Pulmonary artery endothelial cell (primary cell): ENCODE data around the gene RNF212. TPM values are rescaled to one million over a fixed set of nuclear protein-coding genes. Genes with fewer than 3 reads are reported as not detected.
"Not testable (repeated sequence)": the region's sequence is repeated elsewhere in the genome, so short reads cannot be mapped to it uniquely, and the experiment has no call there.

ENCODE experiments used
- DNase-seq: peaks from one replicate; pipeline ENCODE4 v3.0.0-alpha.2; 2011; ENCODE audit warnings: low read depth, low spot score
- total RNA-seq: library from RNA; depleted of rRNA; stranded (reverse); fragments of >200 nt; gene quantifications from 2 replicates; pipeline ENCODE4 v1.2.3, GENCODE V29; 2014

RNF212 gene, protein sequence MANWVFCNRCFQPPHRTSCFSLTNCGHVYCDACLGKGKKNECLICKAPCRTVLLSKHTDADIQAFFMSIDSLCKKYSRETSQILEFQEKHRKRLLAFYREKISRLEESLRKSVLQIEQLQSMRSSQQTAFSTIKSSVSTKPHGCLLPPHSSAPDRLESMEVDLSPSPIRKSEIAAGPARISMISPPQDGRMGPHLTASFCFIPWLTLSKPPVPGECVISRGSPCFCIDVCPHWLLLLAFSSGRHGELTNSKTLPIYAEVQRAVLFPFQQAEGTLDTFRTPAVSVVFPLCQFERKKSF
- total RNA-seq = 0.99 and 1.8 TPM in 2 replicates

DNA sequence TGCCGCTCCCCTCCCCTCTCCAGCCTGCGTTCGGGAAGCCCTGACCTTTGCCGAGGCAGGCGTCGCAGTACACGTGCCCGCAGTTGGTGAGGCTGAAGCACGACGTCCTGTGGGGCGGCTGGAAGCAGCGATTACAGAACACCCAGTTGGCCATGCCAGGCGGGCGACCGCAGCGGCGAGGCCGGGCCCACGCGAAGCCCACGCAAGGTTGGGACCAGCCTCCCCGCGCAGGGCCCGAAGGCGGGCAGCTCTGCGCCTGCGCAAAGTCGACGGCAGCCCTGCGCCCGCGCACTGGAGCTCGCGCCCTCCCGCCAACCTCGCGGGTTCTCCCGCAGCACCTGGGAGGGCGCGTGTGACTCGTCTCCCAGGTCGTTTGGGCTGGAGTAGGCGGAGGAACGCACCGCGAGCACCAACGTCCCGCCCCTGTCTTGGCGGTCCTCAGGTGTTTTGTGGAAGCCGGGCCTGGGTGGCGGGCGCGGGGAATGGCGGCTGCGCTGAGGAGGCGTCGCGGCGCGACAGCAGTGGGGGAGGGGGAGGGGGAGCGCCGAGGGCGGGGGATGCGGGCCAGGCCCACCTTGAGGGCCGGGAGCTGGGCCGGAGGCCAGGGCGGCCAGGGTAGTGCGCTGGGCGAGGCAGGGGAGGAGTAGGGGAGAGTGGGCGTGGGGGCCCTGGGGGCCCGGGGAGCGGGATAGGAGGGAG lies at the start of gene RNF212:
TSS of gene RNF212 (minus strand) at position 254 of the 699 bp plus-strand sequence. CDS start at position 154, 100 bp downstream.
- DNase-seq = no peak

DNA sequence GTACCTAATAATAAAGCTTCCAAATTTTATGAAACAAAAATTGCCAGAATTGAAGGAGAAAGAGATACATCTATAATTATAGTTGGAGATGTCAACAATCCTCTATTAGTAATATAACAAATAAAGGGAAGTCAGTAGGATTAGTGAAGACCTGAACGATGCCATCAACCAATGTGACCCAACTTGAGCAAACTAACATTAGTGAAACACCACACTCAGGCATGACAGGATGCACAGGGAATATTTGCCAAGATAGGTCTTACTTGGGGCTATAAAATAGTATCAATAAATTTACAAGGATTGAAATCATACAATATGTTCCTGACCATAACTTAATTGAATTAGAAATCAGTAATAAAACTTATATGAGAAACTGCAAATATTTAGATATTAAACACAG lies 47.0 kb upstream of the RNF212 start:
- no peak for DNase-seq

DNA sequence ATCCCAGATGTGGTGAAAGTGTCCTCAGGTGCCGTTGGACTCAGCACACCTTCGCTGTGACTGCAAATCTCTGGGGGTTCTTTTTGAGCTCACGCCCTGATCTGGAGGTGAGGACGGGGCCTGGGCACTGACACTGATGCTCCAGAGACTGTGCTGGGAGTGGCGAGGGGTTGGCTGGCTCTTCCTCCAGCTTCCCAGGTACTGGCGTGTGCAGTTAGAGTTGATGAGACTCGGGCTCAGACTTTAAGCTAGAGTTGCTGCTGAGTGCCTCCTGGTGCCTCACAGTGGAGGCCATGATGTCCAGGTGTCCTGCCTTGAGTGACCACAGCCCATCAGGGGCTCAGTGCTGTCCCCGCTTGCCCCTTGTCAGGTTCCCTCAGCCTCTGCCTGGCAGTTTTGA lies 42.7 kb upstream of the RNF212 start:
- DNase-seq = no peak

DNA sequence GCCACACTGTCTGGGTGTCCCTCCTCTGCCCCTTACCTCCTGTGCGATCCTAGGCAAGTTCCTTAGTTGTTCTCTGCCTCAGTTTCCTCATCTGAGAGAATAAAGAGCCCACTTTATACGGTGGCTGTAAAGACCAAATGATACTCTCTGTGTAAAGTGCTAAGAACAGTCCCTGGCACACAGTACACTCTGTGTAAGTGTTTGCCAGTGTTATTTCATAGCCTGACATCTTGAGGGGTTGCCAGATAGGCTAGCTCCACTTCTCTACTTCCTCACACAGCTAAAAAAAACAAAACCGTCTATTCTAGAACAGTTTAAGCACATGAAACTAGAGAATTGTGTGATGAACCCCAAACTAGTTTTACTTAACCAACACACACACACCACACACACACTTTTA lies 42.0 kb upstream of the RNF212 start:
- no peak for DNase-seq

DNA sequence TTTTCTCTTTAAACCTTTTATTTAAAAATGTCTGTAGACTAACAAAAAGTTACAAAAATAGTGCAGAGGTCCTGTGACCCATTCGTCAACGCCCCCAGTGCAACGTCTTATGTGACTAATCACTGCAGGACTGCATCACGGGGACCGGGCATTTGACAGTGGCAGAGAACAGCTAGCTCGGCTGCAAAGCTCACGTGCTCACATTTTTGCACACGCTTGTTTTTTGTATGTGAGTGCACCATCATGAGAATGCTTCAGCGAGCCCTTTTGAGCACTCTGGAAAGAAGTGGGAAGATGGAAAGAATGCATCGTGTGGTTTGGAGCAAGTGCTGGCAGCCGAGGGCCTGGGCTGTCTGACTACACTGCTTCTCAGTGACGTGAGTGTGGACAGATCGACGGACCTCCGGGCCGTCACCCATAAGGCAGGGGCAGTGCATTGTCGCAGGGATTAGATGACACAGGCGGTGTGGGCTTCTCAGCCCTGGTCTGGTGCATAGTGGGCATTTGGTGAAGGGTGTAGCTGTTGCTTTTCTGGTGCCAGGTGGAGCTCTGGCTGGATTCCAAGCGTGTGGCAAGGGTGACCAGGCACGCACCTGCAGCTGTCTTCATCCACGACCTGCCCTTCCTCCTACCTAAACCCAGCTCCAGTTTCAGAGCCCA lies 41.3 kb upstream of the RNF212 start:
- DNase-seq = no peak

DNA sequence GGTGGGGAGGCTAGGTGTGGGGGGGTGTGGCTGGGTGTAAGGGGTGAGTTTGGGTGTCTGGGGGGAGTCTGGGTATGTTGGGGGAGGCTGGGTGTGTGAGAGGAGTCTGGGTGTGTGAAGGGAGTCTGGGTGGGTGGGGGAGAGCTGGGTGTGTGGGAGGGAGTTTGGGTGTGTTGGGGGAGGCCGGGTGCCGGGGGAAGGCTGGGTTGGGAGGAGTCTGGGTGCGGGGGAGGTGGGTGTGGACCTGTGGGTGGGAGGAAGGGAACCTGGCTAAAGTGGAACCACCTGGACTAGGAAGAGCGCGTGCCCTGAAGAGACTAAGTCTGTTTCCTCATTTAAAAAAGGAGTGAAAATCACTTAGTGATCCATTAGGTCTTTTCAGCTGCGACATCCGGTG lies 40.8 kb upstream of the RNF212 start:
- no peak for DNase-seq

DNA sequence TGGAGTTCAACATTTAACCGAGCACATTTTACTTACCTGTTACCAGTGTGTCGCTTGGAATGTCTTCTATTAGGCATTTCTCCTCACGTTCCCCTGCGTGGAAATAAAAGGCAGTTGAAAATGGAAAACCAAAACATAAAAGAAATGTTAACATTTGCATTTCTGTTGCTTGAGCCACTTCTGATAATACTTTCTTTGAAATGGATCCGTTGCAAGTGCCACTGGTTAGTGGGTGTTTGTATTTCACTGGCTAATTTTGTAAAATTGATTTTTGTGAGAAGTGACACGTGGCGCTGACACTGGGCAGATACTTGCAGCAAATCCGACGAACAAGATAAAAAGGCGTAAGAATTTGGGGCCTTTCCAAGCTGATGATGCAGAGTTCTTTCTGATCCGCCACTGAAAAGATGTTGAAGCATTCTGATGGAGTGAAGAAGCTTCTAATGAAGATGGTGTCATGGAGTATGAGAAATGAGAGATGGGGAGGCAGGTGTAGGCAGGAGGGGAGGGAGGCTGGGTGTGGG lies 40.3 kb upstream of the RNF212 start:
- no peak for DNase-seq

DNA sequence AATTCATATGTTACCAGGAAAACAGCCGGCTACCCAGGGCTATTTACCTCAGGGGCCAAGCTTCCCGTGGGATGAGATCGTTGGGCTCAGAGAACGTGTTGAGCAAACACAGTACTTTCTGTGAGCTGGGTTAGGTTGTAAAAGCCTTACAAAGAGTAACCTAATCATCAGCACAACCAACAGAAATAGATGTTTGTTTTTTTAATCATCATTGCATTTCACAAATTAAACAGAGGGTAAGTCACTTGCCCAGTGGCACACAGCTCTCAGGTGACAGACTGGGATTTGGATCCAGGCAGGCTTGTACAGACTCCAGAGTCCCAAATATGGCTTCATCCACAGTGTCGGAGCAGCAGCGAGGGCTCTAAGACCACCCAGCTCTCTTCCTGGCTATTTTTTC lies 38.9 kb upstream of the RNF212 start:
- no peak for DNase-seq

DNA sequence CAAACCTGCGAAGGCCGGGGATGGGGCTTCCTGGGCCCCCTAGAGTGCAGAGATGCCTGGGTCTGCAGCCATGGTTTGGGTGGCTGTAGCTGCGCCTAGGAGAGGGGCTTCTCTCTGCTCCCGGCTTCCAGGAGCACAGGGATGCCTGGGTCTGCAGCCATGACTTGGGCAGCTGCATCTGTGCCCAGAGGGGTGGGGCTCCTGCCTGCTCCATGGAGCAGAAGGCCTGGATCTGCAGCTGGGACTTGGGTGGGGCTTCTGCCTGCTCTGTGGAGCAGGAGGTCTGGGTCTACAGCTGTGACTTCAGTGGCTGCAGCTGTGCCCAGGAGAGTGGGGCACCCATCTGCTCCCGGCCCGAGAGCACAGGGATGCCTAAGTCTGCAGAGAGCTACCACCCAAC lies 38.2 kb upstream of the RNF212 start:
- DNase-seq = no peak

DNA sequence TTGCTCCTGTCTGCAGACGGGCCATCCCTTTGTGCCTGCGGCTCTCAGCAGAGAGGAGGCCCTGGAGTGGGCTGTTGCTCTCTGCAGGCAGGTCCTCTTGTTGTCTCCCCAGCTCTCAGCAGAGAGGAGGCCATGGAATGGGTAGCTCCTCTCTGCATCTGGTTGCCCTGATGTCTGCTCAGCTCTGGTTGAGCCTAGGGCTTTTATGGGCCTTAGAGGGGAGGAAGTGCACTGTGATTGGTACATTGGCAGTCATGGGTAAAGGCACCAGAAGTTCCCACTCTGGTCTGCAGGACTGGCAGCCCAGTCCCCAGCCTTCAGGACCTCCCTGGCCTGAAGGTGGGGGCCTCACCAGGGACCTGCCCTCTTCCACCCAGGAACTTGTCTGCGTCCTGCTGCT lies 37.5 kb upstream of the RNF212 start:
- DNase-seq = no peak

DNA sequence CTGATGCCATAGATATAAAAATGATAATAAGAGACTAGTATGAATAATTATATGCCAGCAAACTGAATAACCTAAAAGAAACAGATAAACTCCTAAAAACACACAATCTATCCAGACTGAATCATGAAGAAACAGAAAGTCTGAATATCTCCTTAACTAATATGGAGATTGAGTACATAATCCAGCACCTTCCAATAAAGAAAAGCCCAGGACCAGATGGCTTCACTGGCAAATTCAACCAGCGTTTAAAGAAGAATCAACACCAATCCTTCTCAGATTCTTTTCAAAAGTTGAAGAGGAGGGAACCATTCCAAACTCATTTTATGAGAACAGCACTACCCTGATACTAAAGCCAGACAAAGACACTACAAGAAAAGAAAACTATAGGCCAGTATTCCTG lies 26.5 kb upstream of the RNF212 start:
- no peak for DNase-seq

DNA sequence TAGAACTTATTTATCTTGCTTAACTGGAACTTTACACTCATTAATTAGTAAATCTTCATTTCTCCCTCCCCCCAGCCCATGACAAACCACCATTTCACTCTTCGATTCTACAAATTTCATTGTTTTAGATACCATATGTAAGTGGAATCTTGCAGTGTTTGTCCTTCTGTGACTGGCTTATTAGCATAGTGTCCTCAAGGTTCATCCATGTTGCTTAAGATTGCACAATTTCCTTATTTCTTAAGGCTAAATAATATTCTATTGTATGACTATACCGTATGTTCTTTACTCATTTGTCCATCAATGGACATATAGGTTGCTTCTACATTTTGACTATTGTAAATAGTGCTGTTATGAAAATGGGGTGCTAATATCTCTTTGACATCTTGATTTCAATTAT lies 24.5 kb upstream of the RNF212 start:
- no peak for DNase-seq

DNA sequence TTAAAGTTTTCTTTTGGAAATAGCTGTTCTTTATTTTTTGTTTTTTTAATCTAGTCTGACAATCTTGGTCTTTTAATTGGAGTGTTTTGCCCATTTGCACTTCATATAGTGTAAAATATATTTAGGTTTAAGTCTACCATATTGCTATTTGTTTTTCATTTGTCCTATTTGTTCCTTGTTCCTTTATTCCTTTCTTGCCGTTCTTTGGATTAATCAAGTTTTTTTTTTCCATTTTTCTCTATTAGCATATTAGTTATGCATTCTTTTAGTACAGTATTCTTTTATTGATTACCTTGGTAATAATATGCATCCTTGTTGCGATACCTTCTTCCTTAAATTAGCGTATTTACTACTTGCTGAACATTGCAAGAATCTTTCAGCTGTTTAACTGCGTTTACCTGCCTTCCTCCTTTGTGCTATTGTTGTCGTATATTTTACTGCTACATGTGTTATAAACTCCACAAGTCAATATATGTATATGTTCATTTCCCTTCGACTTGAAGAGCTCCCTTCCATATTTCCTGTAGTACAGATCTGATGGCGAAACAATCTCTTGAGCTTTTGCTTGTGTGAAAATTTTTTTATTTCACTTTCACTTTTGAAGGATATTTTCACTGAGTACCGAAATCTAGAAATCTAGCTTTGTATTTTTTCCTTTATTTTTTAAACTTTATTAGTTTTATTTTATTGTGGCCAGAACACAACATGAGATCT lies 23.9 kb upstream of the RNF212 start:
- no peak for DNase-seq

DNA sequence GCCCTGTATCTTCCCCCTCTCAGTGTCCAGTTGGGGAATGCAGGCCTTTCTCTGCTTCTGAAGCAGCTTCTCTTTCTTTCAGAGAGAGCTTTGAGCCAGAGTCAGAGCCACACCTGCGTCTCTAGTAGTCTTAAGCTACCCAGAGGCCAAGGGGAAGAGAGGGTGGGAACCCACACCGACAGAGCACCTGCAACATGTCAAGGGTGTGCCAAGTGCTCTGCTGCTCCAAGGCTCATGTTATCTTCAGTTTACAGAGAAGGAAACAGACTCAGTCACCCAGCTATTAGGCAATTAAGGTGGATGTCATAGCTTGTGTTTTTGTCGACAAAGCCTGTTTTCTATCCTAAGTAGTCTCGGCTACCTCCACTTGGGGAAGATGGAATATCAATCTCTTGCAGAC lies 22.7 kb upstream of the RNF212 start:
- DNase-seq = no peak

DNA sequence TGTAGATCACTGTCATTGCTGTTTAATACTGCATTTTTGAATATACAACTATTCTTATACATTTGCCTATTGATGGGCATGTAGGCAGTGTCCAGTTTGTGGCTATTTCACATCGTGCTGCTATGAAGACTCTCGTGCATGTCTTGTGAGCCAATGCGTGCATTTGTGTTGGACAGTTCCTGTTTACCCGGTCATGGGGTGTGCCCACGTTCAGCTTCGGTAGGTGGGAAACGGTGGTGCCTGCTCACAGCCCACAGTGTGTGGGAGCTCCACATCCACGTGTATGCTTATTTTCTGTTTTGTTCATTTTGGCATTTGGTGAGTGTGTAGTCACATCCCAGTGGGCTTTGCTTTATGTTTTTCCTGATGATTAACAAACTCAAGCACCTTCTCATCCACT lies 19.7 kb upstream of the RNF212 start:
- no peak for DNase-seq

DNA sequence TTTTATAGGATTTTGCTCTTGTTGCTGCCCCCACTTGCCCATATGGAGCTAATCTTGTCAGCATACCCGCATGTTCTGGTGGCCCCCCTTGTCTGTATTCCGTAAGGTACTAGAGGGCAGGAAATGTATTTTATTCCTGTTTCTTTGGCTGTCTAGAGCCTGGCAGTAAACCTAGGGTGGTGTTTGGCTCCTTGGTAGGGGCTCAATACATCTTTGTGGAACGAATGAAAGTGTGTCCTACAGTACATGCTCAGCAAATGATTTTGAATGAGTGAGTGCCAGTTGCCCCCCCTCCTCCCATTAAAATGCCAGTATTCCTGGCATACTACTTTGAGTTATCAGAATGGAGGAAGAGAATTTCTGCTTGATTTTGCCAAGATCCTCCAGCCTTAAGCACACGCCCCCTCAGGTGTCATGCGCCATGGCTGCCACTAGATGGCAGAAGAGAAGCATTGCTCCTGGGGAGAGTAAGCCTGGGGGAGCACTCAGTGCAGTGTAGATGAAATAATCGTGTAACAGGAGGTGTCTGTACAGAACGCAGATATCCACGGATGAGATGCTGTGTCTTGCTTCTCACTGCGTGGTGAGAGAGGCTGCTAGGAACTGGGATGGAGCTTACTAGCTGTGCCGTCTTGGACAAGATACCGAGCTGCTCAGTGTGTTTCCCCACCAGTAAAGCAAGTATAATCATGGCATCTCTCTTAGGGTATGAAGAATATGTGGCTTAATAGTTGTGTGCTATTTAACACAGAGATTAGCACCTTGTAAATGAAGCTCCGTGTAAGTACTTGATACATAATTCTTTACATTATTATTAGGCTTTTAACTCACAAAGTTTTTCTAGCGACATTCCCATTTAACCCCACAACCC lies 17.2 kb upstream of the RNF212 start:
- DNase-seq = peak; percentile 29

DNA sequence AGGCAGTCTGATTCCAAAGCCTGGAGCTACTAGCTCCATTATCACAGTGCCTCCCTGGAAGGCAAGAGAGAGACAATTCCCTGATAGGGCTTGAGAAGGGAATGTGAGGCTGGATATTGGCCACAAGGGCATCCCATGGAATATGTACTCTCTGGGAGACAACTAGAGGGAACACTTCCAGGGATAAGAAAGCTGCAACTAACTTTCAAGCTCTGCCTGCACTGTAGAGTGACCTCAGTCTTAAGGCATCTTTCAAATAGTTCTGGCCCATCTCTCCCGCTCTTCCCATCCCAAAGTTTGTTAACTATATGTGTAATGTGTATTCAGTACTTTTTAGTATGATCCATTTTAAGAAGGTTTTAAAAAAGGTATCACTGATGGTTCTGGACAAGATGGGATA lies 13.1 kb upstream of the RNF212 start:
- no peak for DNase-seq

DNA sequence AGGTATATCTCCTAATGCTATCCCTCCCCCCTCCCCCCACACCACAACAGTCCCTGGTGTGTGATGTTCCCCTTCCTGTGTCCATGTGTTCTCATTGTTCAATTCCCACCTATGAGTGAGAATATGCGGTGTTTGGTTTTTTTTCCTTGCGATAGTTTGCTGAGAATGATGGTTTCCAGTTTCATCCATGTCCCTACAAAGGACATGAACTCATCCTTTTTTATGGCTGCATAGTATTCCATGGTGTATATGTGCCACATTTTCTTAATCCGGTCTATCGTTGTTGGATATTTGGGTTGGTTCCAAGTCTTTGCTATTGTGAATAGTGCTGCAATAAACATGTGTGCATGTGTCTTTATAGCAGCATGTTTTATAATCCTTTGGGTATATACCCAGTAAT lies 12.1 kb upstream of the RNF212 start:
- DNase-seq = not testable (repeated sequence)

DNA sequence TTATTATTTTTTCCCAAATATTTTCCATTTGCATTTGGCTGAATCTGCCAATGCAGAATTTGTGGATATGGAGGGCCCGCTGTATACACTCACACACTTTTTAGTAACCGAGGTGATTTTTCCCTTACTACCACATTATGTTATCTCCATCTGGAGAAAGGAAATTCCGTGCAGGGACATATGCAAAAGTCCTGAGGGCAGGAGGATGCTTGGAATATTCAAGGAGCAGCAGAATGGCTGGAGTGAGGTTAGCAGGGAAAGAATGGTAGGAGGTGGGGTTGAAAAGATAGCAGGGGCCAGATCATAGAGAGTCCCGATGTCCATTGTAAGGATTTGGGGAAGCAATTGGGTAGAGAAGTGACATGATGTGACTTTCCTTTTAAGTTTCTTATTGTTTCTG lies 11.5 kb upstream of the RNF212 start:
- no peak for DNase-seq

DNA sequence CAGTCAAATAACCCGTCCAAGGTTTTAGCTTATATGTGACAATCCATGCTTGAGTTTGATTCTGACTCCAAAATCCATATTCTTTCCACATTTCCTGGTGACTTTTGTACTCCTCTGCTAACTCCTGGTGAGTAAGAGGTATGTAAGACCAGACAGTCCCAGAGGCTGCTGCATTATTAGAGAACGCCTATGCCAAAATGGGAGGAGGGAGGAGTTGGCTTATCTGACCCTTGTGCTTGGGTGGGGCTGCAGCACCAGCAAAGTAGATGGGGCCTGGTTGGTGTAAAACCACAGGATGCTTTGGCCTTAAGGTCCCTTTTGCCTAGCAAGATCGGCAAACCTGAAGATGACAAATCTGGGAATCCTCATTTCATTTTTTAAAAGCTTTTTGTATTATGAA lies 9.1 kb upstream of the RNF212 start:
- no peak for DNase-seq

DNA sequence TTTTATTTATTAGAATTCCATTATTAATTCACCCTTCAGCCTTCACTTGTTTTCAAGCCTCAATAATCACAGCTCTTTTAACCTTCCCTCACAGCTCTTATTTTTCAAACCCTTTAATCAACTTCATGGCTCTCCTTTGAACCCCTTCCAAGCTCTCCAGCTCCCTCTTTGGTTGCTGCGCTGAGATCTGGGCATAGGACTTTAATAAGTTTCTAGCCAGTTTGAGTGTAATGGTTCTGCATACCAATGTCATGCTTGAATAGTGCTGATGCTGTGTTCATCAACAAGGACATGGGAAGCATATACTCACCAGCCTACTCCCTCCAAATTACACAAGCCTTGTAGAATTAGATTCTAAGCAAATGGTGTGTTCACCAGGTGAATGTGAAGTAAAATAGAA lies 3.5 kb upstream of the RNF212 start:
- no peak for DNase-seq
